SK-N-SH treated with all-trans-retinoic acid at 6 μM for 48 hours (cell line): ENCODE results near the gene PIP4K2C.

ENCODE experiments used
- ATAC-seq: fragments of 200-7000 bp; cut with Tn5 transposase; 3 replicates; pipeline ENCODE4 v1.9.1; 2020; ENCODE audit warnings: mild to moderate bottlenecking, moderate library complexity
- ARNTL ChIP-seq: fragments of 450-650 bp; formaldehyde crosslinking; IDR thresholded peaks from 2 replicates; pipeline ENCODE4 v1.5.0; 2020; ENCODE audit warnings: low read depth, mild to moderate bottlenecking, moderate library complexity, borderline replicate concordance
- CREB5 ChIP-seq: fragments of 250-450 bp; sonication (Bioruptor Pico); IDR thresholded peaks from 2 replicates; pipeline ENCODE4 v1.5.1; 2020; ENCODE audit warnings: low read depth, mild to moderate bottlenecking, moderate library complexity
- CSRNP3 ChIP-seq: fragments of 250-450 bp; sonication (Bioruptor Pico); IDR thresholded peaks from 2 replicates; pipeline ENCODE4 v1.5.1; 2021; ENCODE audit warnings: mild to moderate bottlenecking, moderate library complexity
- ESRRG ChIP-seq: fragments of 250-450 bp; sonication (Bioruptor Pico); IDR thresholded peaks from 2 replicates; pipeline ENCODE4 v1.6.1; 2021; ENCODE audit warnings: mild to moderate bottlenecking
- ISL1 ChIP-seq: fragments of 250-450 bp; sonication (Bioruptor Pico); IDR thresholded peaks from 2 replicates; pipeline ENCODE4 v2.1.2; 2022; ENCODE audit warnings: mild to moderate bottlenecking, moderate library complexity
- OSR1 ChIP-seq: fragments of 250-450 bp; sonication (Bioruptor Pico); IDR thresholded peaks from 2 replicates; pipeline ENCODE4 v1.8.0; 2022; ENCODE audit warnings: moderate library complexity, mild to moderate bottlenecking, inconsistent platforms
- PATZ1 ChIP-seq: fragments of 250-450 bp; sonication (Bioruptor Pico); IDR thresholded peaks from 2 replicates; pipeline ENCODE4 v1.8.0; 2020; ENCODE audit warnings: mild to moderate bottlenecking, moderate library complexity, borderline replicate concordance
- PPARA ChIP-seq: fragments of 250-450 bp; sonication (Bioruptor Pico); IDR thresholded peaks from 2 replicates; pipeline ENCODE4 v1.5.0; 2020; ENCODE audit warnings: mild to moderate bottlenecking, borderline replicate concordance
- RARB ChIP-seq: fragments of 250-450 bp; sonication (Bioruptor Pico); IDR thresholded peaks from 2 replicates; pipeline ENCODE4 v1.8.0; 2021; ENCODE audit warnings: mild to moderate bottlenecking, moderate library complexity
- SNAI2 ChIP-seq: fragments of 250-450 bp; sonication (Bioruptor Pico); IDR thresholded peaks from 2 replicates; pipeline ENCODE4 v1.5.0; 2020; ENCODE audit warnings: mild to moderate bottlenecking, moderate library complexity
- TCF4 ChIP-seq: fragments of 250-450 bp; sonication (Bioruptor Pico); IDR thresholded peaks from 2 replicates; pipeline ENCODE4 v1.8.0; 2021; ENCODE audit warnings: mild to moderate bottlenecking, moderate library complexity, borderline replicate concordance
- TOX ChIP-seq: fragments of 250-450 bp; sonication (Bioruptor Pico); IDR thresholded peaks from 2 replicates; pipeline ENCODE4 v1.8.0; 2021; ENCODE audit warnings: mild to moderate bottlenecking, moderate library complexity, borderline replicate concordance
- TSHZ2 ChIP-seq: fragments of 250-450 bp; sonication (Bioruptor Pico); IDR thresholded peaks from 2 replicates; pipeline ENCODE4 v1.5.0; 2020; ENCODE audit warnings: mild to moderate bottlenecking, moderate library complexity
- ZC3H10 ChIP-seq: fragments of 250-450 bp; sonication (Bioruptor Pico); IDR thresholded peaks from 2 replicates; pipeline ENCODE4 v1.5.1; 2021; ENCODE audit warnings: mild to moderate bottlenecking, moderate library complexity
- ZFP3 ChIP-seq: fragments of 250-450 bp; sonication (Bioruptor Pico); IDR thresholded peaks from 2 replicates; pipeline ENCODE4 v1.5.0; 2020; ENCODE audit warnings: mild to moderate bottlenecking, moderate library complexity
- ZFP30 ChIP-seq: fragments of 450-650 bp; formaldehyde crosslinking; IDR thresholded peaks from 2 replicates; pipeline ENCODE4 v1.5.0; 2022; ENCODE audit warnings: mild to moderate bottlenecking, moderate library complexity
- ZNF565 ChIP-seq: fragments of 450-650 bp; formaldehyde crosslinking; conservative IDR thresholded peaks from 2 replicates; pipeline ENCODE4 v1.5.0; 2020; ENCODE audit warnings: low read depth, mild to moderate bottlenecking, moderate library complexity
- ZNF70 ChIP-seq: fragments of 450-650 bp; formaldehyde crosslinking; IDR thresholded peaks from 2 replicates; pipeline ENCODE4 v1.5.0; 2020; ENCODE audit warnings: mild to moderate bottlenecking, moderate library complexity
- ZNF8 ChIP-seq: fragments of 450-650 bp; formaldehyde crosslinking; IDR thresholded peaks from 2 replicates; pipeline ENCODE4 v1.5.0; 2020; ENCODE audit warnings: mild to moderate bottlenecking, moderate library complexity

Gene PIP4K2C

GRCh38 chr12:57548013-57548315 is 43.0 kb upstream of the PIP4K2C start:
- no peak for TF ChIP-seq RARB
- TF ChIP-seq TCF4 (CRISPR knock-in tag), result no peak
- TF ChIP-seq ZNF70, result no peak
- no peak for TF ChIP-seq ISL1
- ATAC-seq, result no peak

- ATAC-seq, result no peak
- TF ChIP-seq PATZ1 (CRISPR knock-in tag), result no peak
Measured at GRCh38 chr12:57548488-57548887, 42.5 kb upstream of the PIP4K2C start.

GRCh38 chr12:57549203-57549908 is 41.6 kb upstream of the PIP4K2C start:
- TF ChIP-seq RARB, result no peak
- TF ChIP-seq ZNF8 (CRISPR knock-in tag), result no peak
- TF ChIP-seq OSR1 (CRISPR knock-in tag), result no peak
- no peak for TF ChIP-seq ZC3H10 (CRISPR knock-in tag)
- TF ChIP-seq ISL1, result no peak
- TF ChIP-seq ESRRG (CRISPR knock-in tag), result no peak
- no peak for TF ChIP-seq PATZ1 (CRISPR knock-in tag)
- TF ChIP-seq ZNF70, result no peak
- TF ChIP-seq TCF4 (CRISPR knock-in tag), result no peak
- no peak for TF ChIP-seq ZNF565 (CRISPR knock-in tag)
- no peak for TF ChIP-seq ZFP3 (CRISPR knock-in tag)
- TF ChIP-seq ARNTL (CRISPR knock-in tag), result no peak
- no peak for TF ChIP-seq CSRNP3
- TF ChIP-seq ZFP30 (CRISPR knock-in tag), result no peak
- no peak for TF ChIP-seq SNAI2 (CRISPR knock-in tag)
- TF ChIP-seq CREB5 (CRISPR knock-in tag), result no peak
- no peak for TF ChIP-seq TOX
- TF ChIP-seq PPARA, result no peak
- ATAC-seq, result peak; percentile 1; the same call in 1 of the 3 replicates

- ATAC-seq, result peak; percentile 72
- no peak for TF ChIP-seq TSHZ2 (CRISPR knock-in tag)
- no peak for TF ChIP-seq ZC3H10 (CRISPR knock-in tag)
Measured at GRCh38 chr12:57549909-57550640, 40.9 kb upstream of the PIP4K2C start, which contains the start of gene KIF5A. Gene KIF5A, plus strand, starts transcription at chr12:57550044. Its CDS starts 228 bp downstream, at chr12:57550272.
